HEK293 (cell line): ENCODE measurements around the gene TAS1R3.
A peak's percentile ranks its signal among the peaks of the same experiment; 100 is the strongest.

Experiments used
- HOXD13 ChIP-seq: sonication (generic); formaldehyde crosslinking; IDR thresholded peaks from 2 replicates; pipeline ENCODE4 v1.8.0; 2022; ENCODE audit warnings: missing genetic modification reagents, borderline replicate concordance
- KLF10 ChIP-seq: fragments of 450-650 bp; IDR thresholded peaks from 2 replicates; pipeline ENCODE4 v1.5.1; 2018; ENCODE audit warnings: missing biosample characterization, mild to moderate bottlenecking, missing genetic modification characterization
- KLF16 ChIP-seq: fragments of 450-650 bp; formaldehyde crosslinking; IDR thresholded peaks from 2 replicates; pipeline ENCODE4 v1.5.1; 2017; ENCODE audit warnings: missing biosample characterization, missing genetic modification characterization
- MZF1 ChIP-seq: fragments of 450-650 bp; formaldehyde crosslinking; IDR thresholded peaks from 2 replicates; pipeline ENCODE4 v1.5.1; 2017; ENCODE audit warnings: missing biosample characterization, missing genetic modification characterization, borderline replicate concordance
- RBAK ChIP-seq: fragments of 450-650 bp; formaldehyde crosslinking; IDR thresholded peaks from 2 replicates; pipeline ENCODE4 v1.5.1; 2016; ENCODE audit warnings: missing biosample characterization, missing genetic modification characterization
- REST ChIP-seq: fragments of 450-650 bp; formaldehyde crosslinking; IDR thresholded peaks from 2 replicates; pipeline ENCODE4 v1.5.1; 2016; ENCODE audit warnings: missing biosample characterization, missing genetic modification characterization
- SALL2 ChIP-seq: fragments of 450-650 bp; formaldehyde crosslinking; IDR thresholded peaks from 2 replicates; pipeline ENCODE4 v1.5.0; 2017; ENCODE audit warnings: missing biosample characterization, mild to moderate bottlenecking, missing genetic modification characterization, borderline replicate concordance
- SP2 ChIP-seq: fragments of 450-650 bp; formaldehyde crosslinking; IDR thresholded peaks from 2 replicates; pipeline ENCODE4 v1.5.1; 2016; ENCODE audit warnings: missing biosample characterization, missing genetic modification characterization
- SP3 ChIP-seq: fragments of 450-650 bp; formaldehyde crosslinking; IDR thresholded peaks from 2 replicates; pipeline ENCODE4 v1.5.1; 2016; ENCODE audit warnings: missing biosample characterization, missing genetic modification characterization
- ZBTB1 ChIP-seq: fragments of 450-650 bp; formaldehyde crosslinking; IDR thresholded peaks from 2 replicates; pipeline ENCODE4 v1.5.1; 2016; ENCODE audit warnings: missing biosample characterization, missing genetic modification characterization
- ZEB2 ChIP-seq: fragments of 450-650 bp; formaldehyde crosslinking; IDR thresholded peaks from 2 replicates; pipeline ENCODE4 v1.5.1; 2016; ENCODE audit warnings: missing biosample characterization, missing genetic modification characterization
- ZNF133 ChIP-seq: fragments of 450-650 bp; formaldehyde crosslinking; IDR thresholded peaks from 2 replicates; pipeline ENCODE4 v1.5.1; 2016; ENCODE audit warnings: missing biosample characterization, missing genetic modification characterization
- ZNF223 ChIP-seq: fragments of 450-650 bp; formaldehyde crosslinking; IDR thresholded peaks from 2 replicates; pipeline ENCODE4 v1.5.1; 2016; ENCODE audit warnings: missing biosample characterization, missing genetic modification characterization
- ZNF239 ChIP-seq: fragments of 450-650 bp; formaldehyde crosslinking; IDR thresholded peaks from 2 replicates; pipeline ENCODE4 v1.5.1; 2016; ENCODE audit warnings: missing biosample characterization, missing genetic modification characterization
- ZNF266 ChIP-seq: fragments of 450-650 bp; formaldehyde crosslinking; IDR thresholded peaks from 2 replicates; pipeline ENCODE4 v1.5.1; 2016; ENCODE audit warnings: missing biosample characterization, missing genetic modification characterization, low read depth
- ZNF423 ChIP-seq: fragments of 450-650 bp; formaldehyde crosslinking; IDR thresholded peaks from 2 replicates; pipeline ENCODE4 v1.5.1; 2016; ENCODE audit warnings: missing biosample characterization, missing genetic modification characterization
- ZNF426 ChIP-seq: fragments of 450-650 bp; formaldehyde crosslinking; IDR thresholded peaks from 2 replicates; pipeline ENCODE4 v1.5.1; 2017; ENCODE audit warnings: missing biosample characterization, missing genetic modification characterization, mild to moderate bottlenecking, inconsistent platforms, moderate library complexity
- ZNF433 ChIP-seq: fragments of 450-650 bp; formaldehyde crosslinking; IDR thresholded peaks from 2 replicates; pipeline ENCODE4 v1.5.1; 2016; ENCODE audit warnings: missing biosample characterization, missing genetic modification characterization, low read depth
- ZNF473 ChIP-seq: fragments of 450-650 bp; formaldehyde crosslinking; IDR thresholded peaks from 2 replicates; pipeline ENCODE4 v1.5.1; 2017; ENCODE audit warnings: missing biosample characterization, missing genetic modification characterization
- ZNF548 ChIP-seq: fragments of 450-650 bp; formaldehyde crosslinking; IDR thresholded peaks from 2 replicates; pipeline ENCODE4 v1.5.1; 2016; ENCODE audit warnings: missing biosample characterization, missing genetic modification characterization
- ZNF777 ChIP-seq: fragments of 450-650 bp; formaldehyde crosslinking; IDR thresholded peaks from 2 replicates; pipeline ENCODE4 v1.5.1; 2017; ENCODE audit warnings: missing biosample characterization, missing genetic modification characterization, borderline replicate concordance
- TF ChIP-seq, protein P1 (sequence below): fragments of 450-650 bp; formaldehyde crosslinking; IDR thresholded peaks from 2 replicates; pipeline ENCODE4 v1.5.1; 2017; ENCODE audit warnings: missing biosample characterization, mild to moderate bottlenecking, missing genetic modification characterization, moderate library complexity
- TF ChIP-seq, protein P2 (sequence below): fragments of 450-650 bp; formaldehyde crosslinking; IDR thresholded peaks from 2 replicates; pipeline ENCODE4 v1.5.1; 2017; ENCODE audit warnings: missing biosample characterization, missing genetic modification characterization
- TF ChIP-seq, protein P3 (sequence below): fragments of 450-650 bp; formaldehyde crosslinking; IDR thresholded peaks from 2 replicates; pipeline ENCODE4 v1.5.1; 2016; ENCODE audit warnings: missing biosample characterization, missing genetic modification characterization
- TF ChIP-seq, protein P4 (sequence below): fragments of 450-650 bp; formaldehyde crosslinking; IDR thresholded peaks from 2 replicates; pipeline ENCODE4 v1.5.1; 2016; ENCODE audit warnings: missing biosample characterization, missing genetic modification characterization

TAS1R3 gene

DNA sequence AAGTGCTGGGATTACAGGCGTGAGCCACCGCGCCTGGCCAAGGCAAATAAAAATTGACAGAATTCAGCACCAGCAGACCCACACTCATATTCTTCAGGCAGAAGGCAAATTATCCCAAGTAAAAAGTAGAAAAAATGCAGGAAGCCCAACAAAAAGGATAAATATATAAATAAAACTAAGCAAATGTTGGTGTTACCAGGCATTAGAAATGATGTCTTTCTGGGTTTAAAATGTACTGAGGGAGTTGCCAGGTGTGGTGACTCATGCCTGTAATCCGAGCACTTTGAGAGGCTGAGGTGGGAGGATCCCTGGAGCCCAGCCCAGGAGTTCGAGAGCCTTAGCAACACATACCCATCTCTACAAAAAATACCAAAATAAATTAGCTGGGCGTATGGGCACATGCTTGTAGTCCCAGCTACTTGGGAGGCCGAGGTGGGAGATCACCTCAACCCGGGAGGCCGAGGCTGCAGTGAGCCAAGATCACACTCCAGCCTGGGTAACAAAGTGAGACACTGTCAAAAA is 12.9 kb upstream of the TAS1R3 start (continued):
- TF ChIP-seq, protein P1, sequence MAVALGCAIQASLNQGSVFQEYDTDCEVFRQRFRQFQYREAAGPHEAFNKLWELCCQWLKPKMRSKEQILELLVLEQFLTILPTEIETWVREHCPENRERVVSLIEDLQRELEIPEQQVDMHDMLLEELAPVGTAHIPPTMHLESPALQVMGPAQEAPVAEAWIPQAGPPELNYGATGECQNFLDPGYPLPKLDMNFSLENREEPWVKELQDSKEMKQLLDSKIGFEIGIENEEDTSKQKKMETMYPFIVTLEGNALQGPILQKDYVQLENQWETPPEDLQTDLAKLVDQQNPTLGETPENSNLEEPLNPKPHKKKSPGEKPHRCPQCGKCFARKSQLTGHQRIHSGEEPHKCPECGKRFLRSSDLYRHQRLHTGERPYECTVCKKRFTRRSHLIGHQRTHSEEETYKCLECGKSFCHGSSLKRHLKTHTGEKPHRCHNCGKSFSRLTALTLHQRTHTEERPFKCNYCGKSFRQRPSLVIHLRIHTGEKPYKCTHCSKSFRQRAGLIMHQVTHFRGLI (tag by site-specific recombination), result peak; percentile 67; the same call in 1 of the 2 replicates
- TF ChIP-seq KLF10 (tag by site-specific recombination) (peak; percentile 87), ZNF266 (tag by site-specific recombination) (no peak), SP3 (tag by site-specific recombination) (peak; percentile 42), ZNF426 (tag by site-specific recombination) (no peak), ZEB2 (peak; percentile 96), ZNF423 (tag by site-specific recombination) (no peak), SALL2 (tag by site-specific recombination) (no peak), HOXD13 (CRISPR knock-in tag) (no peak), ZNF239 (tag by site-specific recombination) (no peak), REST (no peak), ZNF777 (tag by site-specific recombination) (no peak), RBAK (tag by site-specific recombination) (no peak), MZF1 (tag by site-specific recombination) (no peak; the same call in 1 of the 2 replicates), ZNF133 (tag by site-specific recombination) (no peak), KLF16 (tag by site-specific recombination) (peak; percentile 56; the same call in 1 of the 2 replicates), ZNF223 (tag by site-specific recombination) (no peak), ZBTB1 (tag by site-specific recombination) (no peak; the same call in 1 of the 2 replicates), ZNF473 (no peak), SP2 (peak; percentile 56), ZNF548 (tag by site-specific recombination) (no peak), ZNF433 (tag by site-specific recombination) (no peak)
- TF ChIP-seq, protein P2, sequence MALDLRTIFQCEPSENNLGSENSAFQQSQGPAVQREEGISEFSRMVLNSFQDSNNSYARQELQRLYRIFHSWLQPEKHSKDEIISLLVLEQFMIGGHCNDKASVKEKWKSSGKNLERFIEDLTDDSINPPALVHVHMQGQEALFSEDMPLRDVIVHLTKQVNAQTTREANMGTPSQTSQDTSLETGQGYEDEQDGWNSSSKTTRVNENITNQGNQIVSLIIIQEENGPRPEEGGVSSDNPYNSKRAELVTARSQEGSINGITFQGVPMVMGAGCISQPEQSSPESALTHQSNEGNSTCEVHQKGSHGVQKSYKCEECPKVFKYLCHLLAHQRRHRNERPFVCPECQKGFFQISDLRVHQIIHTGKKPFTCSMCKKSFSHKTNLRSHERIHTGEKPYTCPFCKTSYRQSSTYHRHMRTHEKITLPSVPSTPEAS (tag by site-specific recombination), result no peak
- TF ChIP-seq, protein P3, sequence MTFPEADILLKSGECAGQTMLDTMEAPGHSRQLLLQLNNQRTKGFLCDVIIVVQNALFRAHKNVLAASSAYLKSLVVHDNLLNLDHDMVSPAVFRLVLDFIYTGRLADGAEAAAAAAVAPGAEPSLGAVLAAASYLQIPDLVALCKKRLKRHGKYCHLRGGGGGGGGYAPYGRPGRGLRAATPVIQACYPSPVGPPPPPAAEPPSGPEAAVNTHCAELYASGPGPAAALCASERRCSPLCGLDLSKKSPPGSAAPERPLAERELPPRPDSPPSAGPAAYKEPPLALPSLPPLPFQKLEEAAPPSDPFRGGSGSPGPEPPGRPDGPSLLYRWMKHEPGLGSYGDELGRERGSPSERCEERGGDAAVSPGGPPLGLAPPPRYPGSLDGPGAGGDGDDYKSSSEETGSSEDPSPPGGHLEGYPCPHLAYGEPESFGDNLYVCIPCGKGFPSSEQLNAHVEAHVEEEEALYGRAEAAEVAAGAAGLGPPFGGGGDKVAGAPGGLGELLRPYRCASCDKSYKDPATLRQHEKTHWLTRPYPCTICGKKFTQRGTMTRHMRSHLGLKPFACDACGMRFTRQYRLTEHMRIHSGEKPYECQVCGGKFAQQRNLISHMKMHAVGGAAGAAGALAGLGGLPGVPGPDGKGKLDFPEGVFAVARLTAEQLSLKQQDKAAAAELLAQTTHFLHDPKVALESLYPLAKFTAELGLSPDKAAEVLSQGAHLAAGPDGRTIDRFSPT (tag by site-specific recombination), result peak; percentile 86
- TF ChIP-seq, protein P4, sequence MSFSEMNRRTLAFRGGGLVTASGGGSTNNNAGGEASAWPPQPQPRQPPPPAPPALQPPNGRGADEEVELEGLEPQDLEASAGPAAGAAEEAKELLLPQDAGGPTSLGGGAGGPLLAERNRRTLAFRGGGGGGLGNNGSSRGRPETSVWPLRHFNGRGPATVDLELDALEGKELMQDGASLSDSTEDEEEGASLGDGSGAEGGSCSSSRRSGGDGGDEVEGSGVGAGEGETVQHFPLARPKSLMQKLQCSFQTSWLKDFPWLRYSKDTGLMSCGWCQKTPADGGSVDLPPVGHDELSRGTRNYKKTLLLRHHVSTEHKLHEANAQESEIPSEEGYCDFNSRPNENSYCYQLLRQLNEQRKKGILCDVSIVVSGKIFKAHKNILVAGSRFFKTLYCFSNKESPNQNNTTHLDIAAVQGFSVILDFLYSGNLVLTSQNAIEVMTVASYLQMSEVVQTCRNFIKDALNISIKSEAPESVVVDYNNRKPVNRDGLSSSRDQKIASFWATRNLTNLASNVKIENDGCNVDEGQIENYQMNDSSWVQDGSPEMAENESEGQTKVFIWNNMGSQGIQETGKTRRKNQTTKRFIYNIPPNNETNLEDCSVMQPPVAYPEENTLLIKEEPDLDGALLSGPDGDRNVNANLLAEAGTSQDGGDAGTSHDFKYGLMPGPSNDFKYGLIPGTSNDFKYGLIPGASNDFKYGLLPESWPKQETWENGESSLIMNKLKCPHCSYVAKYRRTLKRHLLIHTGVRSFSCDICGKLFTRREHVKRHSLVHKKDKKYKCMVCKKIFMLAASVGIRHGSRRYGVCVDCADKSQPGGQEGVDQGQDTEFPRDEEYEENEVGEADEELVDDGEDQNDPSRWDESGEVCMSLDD (tag by site-specific recombination), result no peak
